H7 (cell line): ENCODE data around the gene AMOT. TPM values are rescaled to one million over a fixed set of nuclear protein-coding genes. Genes with fewer than 3 reads are reported as not detected.

Experiments
- DNase-seq: peaks from one replicate; pipeline ENCODE4 v3.0.0; 2012
- H3K27me3 ChIP-seq: 2 replicates; pipeline ENCODE4 v1.6.0; 2011; ENCODE audit warnings: mild to moderate bottlenecking, low read length; ENCODE audit not compliant: control insufficient read depth, insufficient read depth
- H3K36me3 ChIP-seq: replicated peaks from 2 replicates; pipeline ENCODE4 v1.5.1; 2011; ENCODE audit warnings: low read length; ENCODE audit not compliant: control insufficient read depth, insufficient read depth
- H3K4me3 ChIP-seq: 2 replicates; pipeline ENCODE4 v1.5.1; 2011; ENCODE audit warnings: low read depth, mild to moderate bottlenecking, control low read depth, low read length, moderate library complexity; ENCODE audit not compliant: insufficient read depth
- total RNA-seq: library from RNA; depleted of rRNA; stranded (reverse); fragments of >200 nt; shearing (Covaris generic); gene quantifications from 2 replicates; pipeline ENCODE4 v1.2.3, GENCODE V29; 2014

Gene AMOT
- total RNA-seq, 1 experiment from 2014 or later: 10.2 TPM

- no peak overlapping the region for H3K4me3 ChIP-seq
- DNase-seq: peak; percentile 33
- 0 out of 2 replicates have a peak, but pooled peaks cover 2% of the 10 kb centered on the region for H3K27me3 ChIP-seq
- no peaks in the 10 kb centered on the region for H3K36me3 ChIP-seq
These were observed 10.6 kb upstream of the AMOT start for GRCh38 chrX:112851161-112851779.

- Histone ChIP-seq H3K4me3 (no peak overlapping the region), H3K36me3 (no peaks in the 10 kb centered on the region), H3K27me3 (no peaks in the 10 kb centered on the region)
- DNase-seq: no peak
These were observed 8.4 kb upstream of the AMOT start for GRCh38 chrX:112849016-112849415.

GRCh38 chrX:112846782-112847181, 6.2 kb upstream of the AMOT start:
- Histone ChIP-seq H3K27me3 (no peaks in the 10 kb centered on the region), H3K36me3 (no peaks in the 10 kb centered on the region), H3K4me3 (no peak overlapping the region)
- DNase-seq: no peak

GRCh38 chrX:112846187-112846586, 5.6 kb upstream of the AMOT start:
- Histone ChIP-seq H3K36me3 (no peaks in the 10 kb centered on the region), H3K27me3 (no peaks in the 10 kb centered on the region), H3K4me3 (no peak overlapping the region)
- no peak for DNase-seq

GRCh38 chrX:112844250-112844649, 3.6 kb upstream of the AMOT start:
- no peak for DNase-seq
- Histone ChIP-seq H3K4me3 (no peak overlapping the region), H3K36me3 (no peaks in the 10 kb centered on the region), H3K27me3 (peaks cover 10% of the 10 kb centered on the region)

GRCh38 chrX:112841820-112842157, 1.2 kb upstream of the AMOT start:
- no peaks in the 10 kb centered on the region for H3K36me3 ChIP-seq
- no peak for DNase-seq
- peak overlapping the region; percentile 26 for H3K4me3 ChIP-seq
- H3K27me3 ChIP-seq: peaks cover 27% of the 10 kb centered on the region

GRCh38 chrX:112841114-112841819, 636 bp upstream of the AMOT start:
- no peaks in the 10 kb centered on the region for H3K36me3 ChIP-seq
- peaks cover 27% of the 10 kb centered on the region for H3K27me3 ChIP-seq
- H3K4me3 ChIP-seq: peak overlapping the region; percentile 51
- DNase-seq: peak; percentile 96

GRCh38 chrX:112839856-112840255, 775 bp downstream of the AMOT start:
- DNase-seq: no peak
- Histone ChIP-seq H3K36me3 (no peaks in the 10 kb centered on the region), H3K4me3 (peak overlapping the region; percentile 51), H3K27me3 (peaks cover 27% of the 10 kb centered on the region)

- Histone ChIP-seq H3K27me3 (peaks cover 27% of the 10 kb centered on the region), H3K4me3 (no peak overlapping the region), H3K36me3 (no peaks in the 10 kb centered on the region)
- DNase-seq: no peak
These were observed 3.1 kb downstream of the AMOT start for GRCh38 chrX:112837531-112837930.

- no peak overlapping the region for H3K4me3 ChIP-seq
- no peak for DNase-seq
- no peaks in the 10 kb centered on the region for H3K36me3 ChIP-seq
- peaks cover 25% of the 10 kb centered on the region for H3K27me3 ChIP-seq
These were observed 5.6 kb downstream of the AMOT start for GRCh38 chrX:112835019-112835418.

- Histone ChIP-seq H3K36me3 (no peaks in the 10 kb centered on the region), H3K4me3 (no peak overlapping the region), H3K27me3 (peaks cover 17% of the 10 kb centered on the region)
- DNase-seq: no peak
These were observed 6.4 kb downstream of the AMOT start for GRCh38 chrX:112834031-112834845.

- Histone ChIP-seq H3K4me3 (no peak overlapping the region), H3K27me3 (peaks cover 2% of the 10 kb centered on the region; the same call in 1 of the 2 replicates), H3K36me3 (no peaks in the 10 kb centered on the region)
- DNase-seq: no peak
These were observed 8.0 kb downstream of the AMOT start for GRCh38 chrX:112832481-112833095.

- no peak overlapping the region for H3K4me3 ChIP-seq
- H3K36me3 ChIP-seq: no peaks in the 10 kb centered on the region
- no peaks in the 10 kb centered on the region; the same call in 1 of the 2 replicates for H3K27me3 ChIP-seq
- no peak for DNase-seq
These were observed 10.1 kb downstream of the AMOT start for GRCh38 chrX:112830540-112830939.

- Histone ChIP-seq H3K36me3 (no peaks in the 10 kb centered on the region), H3K27me3 (no peaks in the 10 kb centered on the region; the same call in 1 of the 2 replicates), H3K4me3 (no peak overlapping the region)
- DNase-seq: no peak
These were observed 13.2 kb downstream of the AMOT start for GRCh38 chrX:112827292-112827903.
